Measurements from ENCODE around the gene SRP68.

The SRP68 gene

DNA sequence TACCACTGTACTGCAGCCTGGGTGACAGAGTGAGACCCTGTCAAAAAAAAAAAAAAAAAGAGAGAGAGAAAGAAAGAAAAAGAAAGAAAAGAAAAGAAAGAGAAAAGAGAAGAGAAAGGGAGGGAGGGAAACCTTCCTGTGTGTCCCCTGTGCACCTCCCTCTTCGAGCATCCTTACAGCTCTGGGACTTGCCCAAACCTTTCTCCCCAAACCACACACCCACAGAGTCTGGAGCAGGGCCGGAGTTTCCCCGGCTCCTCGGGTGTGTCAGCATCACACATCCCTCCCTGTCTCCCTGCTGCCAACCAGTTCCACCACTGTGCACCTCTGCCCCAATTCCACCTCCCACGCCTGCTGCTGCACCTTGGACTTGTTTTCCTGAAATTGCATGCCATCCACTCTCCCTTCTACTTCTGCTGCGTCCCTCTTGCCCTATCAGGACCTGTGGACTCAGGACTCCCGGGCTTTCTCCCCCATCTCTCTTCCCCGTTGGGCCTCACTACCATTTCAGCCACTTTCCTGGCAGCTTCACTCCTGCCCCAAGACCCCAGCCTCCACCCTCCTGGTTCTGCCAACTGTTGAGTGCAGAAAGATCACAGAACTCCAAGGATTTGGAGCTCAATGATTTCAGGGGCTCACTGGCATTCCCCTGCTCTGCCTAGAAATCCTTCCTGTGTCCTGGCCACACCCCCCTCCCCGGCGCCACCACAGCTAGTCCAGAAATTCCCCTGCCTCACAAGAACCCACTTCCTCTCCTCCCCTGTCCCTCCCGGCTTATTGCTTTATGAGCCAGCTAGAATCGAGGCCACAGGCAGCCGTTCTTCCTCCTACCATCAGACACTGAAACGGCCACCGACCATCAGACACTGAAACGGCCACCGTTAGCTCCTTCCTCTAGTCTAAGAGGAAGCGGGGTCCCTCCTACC lies 75.4 kb downstream of the SRP68 start:
- no peak for DNase-seq (ENCODE audit: low read depth)

GRCh38 chr17:75995385-75995925 lies 76.9 kb downstream of the SRP68 start:
- DNase-seq (ENCODE audit: low read depth), result no peak

DNA sequence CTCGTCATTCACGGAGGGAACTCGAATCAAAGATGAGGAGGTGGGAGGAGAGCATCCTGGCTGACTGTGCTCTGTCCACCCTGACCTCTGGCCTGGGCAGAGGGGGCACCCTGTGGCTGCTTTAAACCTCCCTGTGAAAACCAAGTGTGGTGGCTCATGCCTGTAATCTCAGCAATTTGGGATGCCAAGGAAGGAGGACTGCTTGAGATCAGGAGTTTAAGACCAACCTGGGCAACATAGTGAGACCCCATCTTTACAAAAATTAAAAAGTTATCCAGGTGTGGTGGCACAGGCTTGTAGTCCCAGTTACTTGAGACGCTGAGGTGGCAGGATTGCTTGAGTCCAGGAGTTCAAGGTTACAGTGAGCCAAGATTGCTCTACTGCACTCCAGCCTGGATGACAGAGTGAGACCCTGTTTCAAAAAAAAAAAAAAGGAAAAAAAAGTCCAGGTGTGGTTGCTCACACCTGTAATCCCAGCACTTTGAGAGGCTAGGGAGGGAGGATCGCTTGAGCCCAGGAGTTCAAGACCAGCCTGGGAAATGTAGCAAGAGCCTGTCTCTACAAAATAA lies 77.4 kb downstream of the SRP68 start:
- no peak for DNase-seq (ENCODE audit: low read depth)

DNA sequence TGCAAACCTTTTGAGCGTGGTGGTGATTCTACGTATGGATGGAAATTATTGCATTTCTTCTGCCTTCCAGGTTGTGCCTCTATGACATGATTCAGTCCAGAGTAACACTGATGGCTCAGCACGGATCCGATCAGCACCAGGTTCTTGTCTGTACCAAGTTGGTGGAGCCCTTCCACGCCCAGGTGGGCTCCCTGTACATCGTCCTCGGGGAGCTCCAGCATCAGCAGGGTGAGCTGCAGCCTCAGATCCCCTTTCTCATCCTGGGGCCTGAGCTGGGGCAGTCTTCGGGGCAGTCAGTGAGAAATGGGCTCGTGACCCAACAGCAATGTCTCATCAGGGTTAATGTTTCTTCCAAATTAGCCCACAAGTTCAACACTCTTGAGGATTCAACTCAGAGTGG lies 80.9 kb downstream of the SRP68 start:
- no peak for DNase-seq (ENCODE audit: low read depth)
